CD8-positive, alpha-beta memory T cell (primary cell): ENCODE data around the gene CORO7. TPM values are rescaled to one million over a fixed set of nuclear protein-coding genes. Genes with fewer than 3 reads are reported as not detected.
A peak's percentile ranks its signal among the peaks of the same experiment; 100 is the strongest.

Experiments
- CTCF ChIA-PET: fragments of 350-600 bp; sonication (Branson Sonifier 250); formaldehyde crosslinking; loops from one replicate; lab custom pipeline; 2021; ENCODE audit warnings: antibody characterized with exemption; lab: Charles Lee
- POLR2A ChIA-PET: fragments of 350-600 bp; sonication (Branson Sonifier 250); formaldehyde crosslinking; loops from one replicate; lab custom pipeline; 2021; ENCODE audit warnings: antibody characterized with exemption; lab: Charles Lee
- DNase-seq, 5 donors: peaks; one replicate each; pipeline versions ENCODE4 v3.0.0 to v3.0.0-alpha.2; 2020 to 2022; ENCODE audit warnings: mixed read lengths in 1 of 5
- H3K27ac ChIP-seq: one replicate; pipeline ENCODE4 v1.7.0; 2013; ENCODE audit warnings: low read depth, mild to moderate bottlenecking, low read length, moderate library complexity
- H3K27me3 ChIP-seq: 2 replicates; pipeline ENCODE4 v1.7.0; 2013; ENCODE audit warnings: low read length, mild to moderate bottlenecking; ENCODE audit not compliant: insufficient read depth, poor library complexity, severe bottlenecking
- H3K36me3 ChIP-seq: 2 replicates; pipeline ENCODE4 v1.7.0; 2013; ENCODE audit warnings: mild to moderate bottlenecking, low read length, moderate library complexity; ENCODE audit not compliant: insufficient read depth
- H3K4me1 ChIP-seq: 2 replicates; pipeline ENCODE4 v1.7.0; 2013; ENCODE audit warnings: mild to moderate bottlenecking, low read length, moderate library complexity; ENCODE audit not compliant: insufficient read depth
- H3K4me3 ChIP-seq: 2 replicates; pipeline ENCODE4 v1.7.0; 2013; ENCODE audit warnings: mild to moderate bottlenecking, low read length
- H3K9me3 ChIP-seq: 2 replicates; pipeline ENCODE4 v1.7.0; 2013; ENCODE audit warnings: mild to moderate bottlenecking, low read length
- H3K27ac Mint-ChIP-seq, 8 donors: one replicate each; pipeline ENCODE4 v1.8.0; 2020 to 2021; ENCODE audit warnings: mixed read lengths in 8 of 8, mild to moderate bottlenecking in 6 of 8, inconsistent platforms in 3 of 8, moderate library complexity in 3 of 8
- H3K27me3 Mint-ChIP-seq, 2 donors: one replicate each; pipeline ENCODE4 v1.8.0; 2020 to 2021; ENCODE audit warnings: mixed read lengths in 2 of 2, mild to moderate bottlenecking in 1 of 2, moderate library complexity in 1 of 2
- H3K36me3 Mint-ChIP-seq, 3 donors: one replicate each; pipeline ENCODE4 v1.8.0; 2020 to 2021; ENCODE audit warnings: mixed read lengths in 3 of 3, inconsistent platforms in 1 of 3, mild to moderate bottlenecking in 1 of 3
- H3K4me1 Mint-ChIP-seq, 3 donors: one replicate each; pipeline ENCODE4 v1.8.0; 2020 to 2021; ENCODE audit warnings: mixed read lengths in 3 of 3, inconsistent platforms in 1 of 3, mild to moderate bottlenecking in 1 of 3
- H3K4me3 Mint-ChIP-seq, 7 donors: one replicate each; pipeline ENCODE4 v1.8.0; 2020 to 2021; ENCODE audit warnings: mixed read lengths in 7 of 7, mild to moderate bottlenecking in 6 of 7, moderate library complexity in 4 of 7, inconsistent platforms in 2 of 7
- H3K9me3 Mint-ChIP-seq, 5 donors: one replicate each; pipeline ENCODE4 v1.8.0; 2020 to 2022; ENCODE audit warnings: mixed read lengths in 5 of 5, mild to moderate bottlenecking in 3 of 5, moderate library complexity in 2 of 5, inconsistent platforms in 1 of 5
- polyA plus RNA-seq: library from polyadenylated mRNA; unstranded; fragments of 300-500 nt; fragmentation: Illumina TruSeq; gene quantifications from one replicate; pipeline ENCODE4 v1.2.3, GENCODE V29; 2021
- total RNA-seq, 2 experiments: library from RNA; stranded (reverse); gene quantifications; one replicate each; pipeline ENCODE4 v1.2.3, GENCODE V29; 2021

Gene CORO7
- total and polyA plus RNA-seq, 3 experiments from 2014 or later: 92.0 to 129 (median 96.3) TPM

DNA sequence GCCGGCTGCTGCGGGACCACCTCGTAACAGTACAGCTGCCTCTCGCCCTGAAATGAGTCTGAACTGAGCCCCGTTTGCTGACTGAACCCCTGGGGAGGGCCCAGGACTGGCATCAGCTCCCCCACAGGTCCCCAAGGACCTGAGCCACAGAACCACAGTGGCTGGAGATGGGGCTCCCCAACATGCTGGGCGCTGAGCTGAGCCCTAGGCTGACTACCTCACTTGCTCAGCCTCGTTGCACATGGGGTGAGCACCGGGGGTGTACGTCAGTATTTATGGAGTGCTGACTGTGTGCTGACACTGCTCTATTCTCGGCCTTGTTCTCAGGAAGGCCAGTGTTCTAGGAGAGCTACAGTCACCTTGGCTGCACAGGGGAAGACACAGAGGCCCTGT is 51.4 kb downstream of the CORO7 start:
- H3K27me3 Mint-ChIP-seq: no peaks in the 10 kb centered on the region
- H3K4me3 Mint-ChIP-seq: no peak overlapping the region
- ChIA-PET POLR2A (interaction anchor here (0.6 kb wide), 1 partner anchor 59 kb away, joined by 3 read pairs; no protein-coding TSS in a partner anchor), CTCF (interaction anchor here (0.9 to 1.2 kb wide), 3 partner anchors 38 to 184 kb away, joined by 3 to 4 read pairs (median 3); no protein-coding TSS in a partner anchor)
- H3K36me3 Mint-ChIP-seq: peaks cover 0 to 80% (median 0%) of the 10 kb centered on the region in 3 donors
- Histone ChIP-seq H3K27ac (no peak overlapping the region), H3K9me3 (no peaks in the 10 kb centered on the region), H3K4me1 (no peaks in the 10 kb centered on the region), H3K27me3 (no peaks in the 10 kb centered on the region), H3K36me3 (peaks cover 47% of the 10 kb centered on the region), H3K4me3 (no peak overlapping the region)
- peak overlapping the region in 1 of 8 donors; percentile 50 for H3K27ac Mint-ChIP-seq
- H3K4me1 Mint-ChIP-seq: peaks cover 0 to 14% (median 0%) of the 10 kb centered on the region in 3 donors
- DNase-seq: no peak
- H3K9me3 Mint-ChIP-seq: no peaks in the 10 kb centered on the region

DNA sequence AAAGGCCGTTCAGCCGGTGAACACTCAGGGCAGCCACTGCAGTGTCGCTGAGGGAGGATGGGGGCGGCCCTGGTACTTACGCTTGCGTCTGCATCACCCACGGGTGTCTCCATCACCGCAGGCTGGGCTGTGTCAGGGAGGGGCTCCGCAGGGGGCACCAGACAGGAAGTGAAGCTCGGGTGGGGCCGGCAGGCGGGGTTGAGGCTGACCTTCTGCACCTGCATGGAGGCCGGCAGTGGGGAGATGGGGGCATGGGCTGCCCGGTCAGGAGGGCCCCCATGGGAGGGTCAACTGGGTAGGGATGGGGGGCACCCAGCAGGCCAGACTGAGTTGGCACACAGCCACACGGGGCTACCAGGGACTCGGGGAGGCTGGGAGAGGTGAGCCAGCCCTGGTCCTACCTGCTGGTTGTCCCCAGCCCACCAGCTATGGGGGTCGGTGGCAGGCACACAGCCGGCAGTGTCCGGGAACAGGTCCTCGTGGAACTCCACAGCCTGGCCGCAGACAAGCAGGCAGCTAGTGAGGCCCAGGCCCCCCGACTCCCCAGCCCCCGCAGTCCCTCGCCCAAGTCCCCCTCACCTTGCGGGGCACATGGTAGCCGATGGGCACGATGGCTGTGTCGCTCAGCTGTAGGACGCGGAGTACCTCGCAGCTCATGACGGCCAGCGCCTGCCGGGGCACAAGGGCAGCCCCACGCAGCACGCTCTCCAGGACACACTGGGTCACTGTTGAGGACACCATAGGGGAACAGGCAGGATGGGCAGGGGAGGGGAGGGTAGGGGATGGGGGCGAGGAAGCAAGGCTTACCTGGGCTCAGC is 52.0 kb downstream of the CORO7 start:
- H3K27ac Mint-ChIP-seq: peak overlapping the region in 1 of 8 donors; percentile 45
- no peak overlapping the region for H3K27ac ChIP-seq
- H3K4me3 ChIP-seq: no peak overlapping the region
- H3K36me3 ChIP-seq: peaks cover 49% of the 10 kb centered on the region
- H3K36me3 Mint-ChIP-seq: peaks cover 0 to 83% (median 0%) of the 10 kb centered on the region in 3 donors
- ChIA-PET POLR2A (interaction anchor here (0.6 kb wide), 2 partner anchors 60 to 75 kb away, joined by 3 to 4 read pairs; no protein-coding TSS in a partner anchor), CTCF (interaction anchor here (1.2 kb wide), 1 partner anchor 38 kb away, joined by 4 read pairs; no protein-coding TSS in a partner anchor)
- DNase-seq: no peak
- no peaks in the 10 kb centered on the region for H3K27me3 Mint-ChIP-seq
- no peak overlapping the region for H3K4me3 Mint-ChIP-seq
- no peaks in the 10 kb centered on the region for H3K9me3 Mint-ChIP-seq
- no peaks in the 10 kb centered on the region for H3K27me3 ChIP-seq
- no peaks in the 10 kb centered on the region for H3K4me1 ChIP-seq
- H3K9me3 ChIP-seq: no peaks in the 10 kb centered on the region
- peaks cover 0 to 11% (median 0%) of the 10 kb centered on the region in 3 donors for H3K4me1 Mint-ChIP-seq

DNA sequence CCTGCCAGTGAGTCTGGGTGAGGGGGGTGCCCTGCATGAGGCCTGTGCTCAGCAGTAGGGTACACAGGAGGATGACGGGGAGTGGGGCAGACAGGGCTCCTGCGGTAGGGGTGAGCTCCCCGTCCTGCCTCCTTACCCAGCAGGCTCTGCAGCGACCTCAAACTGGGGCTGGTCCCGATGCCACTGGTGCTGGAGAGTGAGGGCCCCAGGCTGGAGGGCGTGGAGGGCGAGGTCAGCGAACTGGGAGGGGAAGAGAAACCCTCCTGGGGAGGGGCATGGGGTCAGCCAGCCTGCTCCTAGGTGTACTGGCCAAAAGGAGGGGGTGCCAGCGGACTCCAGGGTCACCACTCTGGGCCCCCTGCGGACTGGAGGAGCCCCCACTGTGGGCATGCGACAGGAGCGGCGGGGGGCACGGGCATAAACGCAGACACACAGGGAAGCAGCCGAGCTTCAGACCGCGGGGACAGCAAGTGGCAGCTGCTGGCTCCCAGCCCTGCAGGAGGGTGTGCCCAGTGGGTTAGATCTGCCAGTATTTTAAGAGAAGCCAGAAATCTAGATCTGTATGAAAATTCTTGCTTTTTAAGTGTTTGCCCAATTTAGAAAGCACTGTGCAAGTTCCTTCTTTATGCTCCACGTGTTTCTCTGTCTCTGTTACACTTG is 53.8 kb downstream of the CORO7 start:
- peaks cover 0 to 91% (median 3%) of the 10 kb centered on the region in 3 donors for H3K36me3 Mint-ChIP-seq
- POLR2A ChIA-PET: no interaction called here
- H3K9me3 Mint-ChIP-seq: no peaks in the 10 kb centered on the region
- H3K27me3 Mint-ChIP-seq: no peaks in the 10 kb centered on the region
- H3K4me1 Mint-ChIP-seq: peaks cover 0 to 4% (median 3%) of the 10 kb centered on the region in 3 donors
- CTCF ChIA-PET: interaction anchor here (1.4 kb wide), 1 partner anchor 40 kb away, joined by 4 read pairs; no protein-coding TSS in a partner anchor
- no peak overlapping the region for H3K4me3 Mint-ChIP-seq
- H3K4me3 ChIP-seq: no peak overlapping the region
- no peak for DNase-seq
- no peak overlapping the region for H3K27ac ChIP-seq
- H3K27me3 ChIP-seq: no peaks in the 10 kb centered on the region
- peak overlapping the region in 1 of 8 donors; percentile 27 for H3K27ac Mint-ChIP-seq
- peaks cover 59% of the 10 kb centered on the region for H3K36me3 ChIP-seq
- H3K4me1 ChIP-seq: no peaks in the 10 kb centered on the region
- no peaks in the 10 kb centered on the region for H3K9me3 ChIP-seq

DNA sequence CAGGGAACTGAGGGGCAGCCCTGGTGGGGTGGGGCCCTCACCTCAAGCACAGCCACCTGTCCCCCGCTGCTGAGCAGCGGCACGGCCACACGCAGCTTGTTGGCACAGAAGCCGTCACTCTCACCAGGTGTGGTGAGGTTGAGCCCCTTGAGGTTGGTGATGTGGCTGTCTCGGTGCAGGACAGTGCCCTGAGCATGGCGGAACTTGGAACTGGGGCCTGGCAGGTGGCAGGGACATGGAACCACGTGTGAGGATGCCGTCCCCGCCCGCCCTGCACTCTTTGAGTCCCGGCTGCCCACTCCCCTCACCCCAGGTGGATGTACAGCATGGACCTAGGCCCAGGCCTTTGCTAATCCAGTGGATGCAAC is 54.5 kb downstream of the CORO7 start:
- H3K9me3 ChIP-seq: no peaks in the 10 kb centered on the region
- no peak overlapping the region for H3K4me3 Mint-ChIP-seq
- no peaks in the 10 kb centered on the region for H3K27me3 ChIP-seq
- peaks cover 0 to 3% (median 0%) of the 10 kb centered on the region in 3 donors for H3K4me1 Mint-ChIP-seq
- POLR2A ChIA-PET: no interaction called here
- peaks cover 0 to 90% (median 3%) of the 10 kb centered on the region in 3 donors for H3K36me3 Mint-ChIP-seq
- no peak overlapping the region for H3K4me3 ChIP-seq
- CTCF ChIA-PET: interaction anchor here (1.4 kb wide), 1 partner anchor 41 kb away, joined by 4 read pairs; no protein-coding TSS in a partner anchor
- H3K27ac Mint-ChIP-seq: no peak overlapping the region
- no peaks in the 10 kb centered on the region for H3K9me3 Mint-ChIP-seq
- no peak for DNase-seq
- H3K27ac ChIP-seq: no peak overlapping the region
- no peaks in the 10 kb centered on the region for H3K4me1 ChIP-seq
- H3K27me3 Mint-ChIP-seq: no peaks in the 10 kb centered on the region
- H3K36me3 ChIP-seq: peaks cover 53% of the 10 kb centered on the region

- H3K27me3 Mint-ChIP-seq: no peaks in the 10 kb centered on the region
- H3K4me1 Mint-ChIP-seq: peaks cover 0 to 3% (median 0%) of the 10 kb centered on the region in 3 donors
- H3K9me3 Mint-ChIP-seq: no peaks in the 10 kb centered on the region
- H3K4me3 ChIP-seq: no peak overlapping the region
- no peak for DNase-seq
- H3K9me3 ChIP-seq: no peaks in the 10 kb centered on the region
- H3K27ac Mint-ChIP-seq: peak overlapping the region in 1 of 8 donors; percentile 88
- H3K36me3 Mint-ChIP-seq: peaks cover 0 to 90% (median 3%) of the 10 kb centered on the region in 3 donors
- H3K36me3 ChIP-seq: peaks cover 48% of the 10 kb centered on the region
- no peak overlapping the region for H3K27ac ChIP-seq
- POLR2A ChIA-PET: no interaction called here
- H3K4me1 ChIP-seq: no peaks in the 10 kb centered on the region
- no peak overlapping the region for H3K4me3 Mint-ChIP-seq
- CTCF ChIA-PET: interaction anchor here (1.4 kb wide), 1 partner anchor 41 kb away, joined by 4 read pairs; no protein-coding TSS in a partner anchor
- no peaks in the 10 kb centered on the region for H3K27me3 ChIP-seq
These were observed 55.1 kb downstream of the CORO7 start for GRCh38 chr16:4361033-4361943.

DNA sequence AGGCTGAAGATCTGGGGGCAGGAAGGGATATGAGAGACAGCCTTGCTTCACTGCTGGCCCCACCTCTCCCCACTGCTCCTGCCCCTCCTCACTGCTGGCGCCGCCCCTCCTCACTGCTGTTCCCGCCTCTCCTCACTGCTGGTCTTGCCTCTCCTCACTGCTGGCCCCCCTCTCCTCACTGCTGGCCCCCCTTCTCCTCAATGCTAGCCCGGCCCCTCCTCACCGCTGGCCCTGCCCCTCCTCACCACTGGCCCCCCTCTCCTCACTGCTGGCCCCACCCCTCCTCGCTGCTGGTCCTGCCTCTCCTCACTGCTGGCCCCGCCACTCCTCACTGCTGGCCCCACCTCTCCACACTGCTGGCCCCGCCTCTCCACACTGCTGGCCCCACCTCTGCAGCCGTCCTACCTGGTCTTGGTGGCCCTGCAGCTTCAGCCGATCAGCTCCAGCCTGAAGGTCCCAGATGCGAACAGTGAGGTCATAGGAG is 55.8 kb downstream of the CORO7 start:
- peaks cover 0 to 85% (median 3%) of the 10 kb centered on the region in 3 donors for H3K36me3 Mint-ChIP-seq
- Histone ChIP-seq H3K4me1 (no peaks in the 10 kb centered on the region), H3K36me3 (peaks cover 47% of the 10 kb centered on the region), H3K9me3 (no peaks in the 10 kb centered on the region), H3K27me3 (no peaks in the 10 kb centered on the region), H3K4me3 (no peak overlapping the region), H3K27ac (no peak overlapping the region)
- DNase-seq: no peak
- ChIA-PET CTCF (interaction anchor here (1.3 kb wide), 1 partner anchor 20 kb away, joined by 3 read pairs; no protein-coding TSS in a partner anchor), POLR2A (no interaction called here)
- H3K27me3 Mint-ChIP-seq: no peaks in the 10 kb centered on the region
- peaks cover 0 to 3% (median 0%) of the 10 kb centered on the region in 3 donors for H3K4me1 Mint-ChIP-seq
- H3K4me3 Mint-ChIP-seq: peak overlapping the region in 1 of 7 donors; percentile 32
- H3K27ac Mint-ChIP-seq: peak overlapping the region in 3 of 8 donors; percentile 7 to 88 (median 21)
- H3K9me3 Mint-ChIP-seq: no peaks in the 10 kb centered on the region

DNA sequence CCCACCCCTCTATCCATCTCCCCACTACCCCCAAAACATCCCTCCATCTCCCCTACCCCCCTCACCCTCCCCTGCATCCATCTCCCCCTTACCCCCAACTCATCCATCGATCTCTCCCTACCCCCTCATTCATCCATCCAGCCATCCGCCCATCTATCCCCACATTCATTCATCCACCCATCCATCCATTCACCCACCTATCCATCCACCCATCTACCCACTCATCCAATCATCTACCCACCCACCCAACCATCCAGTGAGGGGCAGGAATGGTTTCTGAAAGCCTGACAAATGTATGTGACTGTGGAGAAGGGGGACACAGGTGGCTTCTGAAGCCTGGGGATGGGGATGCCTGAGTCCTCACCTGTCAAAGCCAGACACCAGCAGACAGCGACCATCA is 56.5 kb downstream of the CORO7 start:
- no peaks in the 10 kb centered on the region for H3K9me3 ChIP-seq
- H3K36me3 ChIP-seq: peaks cover 40% of the 10 kb centered on the region
- Mint-ChIP-seq H3K27ac (peak overlapping the region in 1 of 8 donors; percentile 66), H3K9me3 (no peaks in the 10 kb centered on the region), H3K36me3 (peaks cover 0 to 82% (median 3%) of the 10 kb centered on the region in 3 donors), H3K4me1 (peaks cover 0 to 3% (median 0%) of the 10 kb centered on the region in 3 donors), H3K27me3 (no peaks in the 10 kb centered on the region), H3K4me3 (no peak overlapping the region)
- no peak overlapping the region for H3K27ac ChIP-seq
- CTCF ChIA-PET: interaction anchor here (0.7 to 1.8 kb wide), 9 partner anchors 9 to 318 kb away, joined by 3 to 7 read pairs (median 4); no protein-coding TSS in a partner anchor
- POLR2A ChIA-PET: no interaction called here
- DNase-seq: no peak
- no peak overlapping the region for H3K4me3 ChIP-seq
- H3K27me3 ChIP-seq: no peaks in the 10 kb centered on the region
- no peaks in the 10 kb centered on the region for H3K4me1 ChIP-seq
